PFSK-1 (cell line): ENCODE data around the gene TSPAN33.

Source experiments
- FOXP2 ChIP-seq: optimal IDR thresholded peaks from 2 replicates; pipeline ENCODE3; 2011; ENCODE audit warnings: borderline replicate concordance, control low read depth, inconsistent platforms; ENCODE audit not compliant: insufficient read depth; ENCODE audit errors: extremely low read length, extremely low read depth
- POLR2AphosphoS5 ChIP-seq: IDR thresholded peaks from 2 replicates; pipeline ENCODE4 v1.6.1; 2012; ENCODE audit warnings: low read depth, mild to moderate bottlenecking, control low read depth, low read length, moderate library complexity
- SIN3A ChIP-seq: IDR thresholded peaks from 2 replicates; pipeline ENCODE4 v1.6.1; 2012; ENCODE audit warnings: mild to moderate bottlenecking, low read length, moderate library complexity, borderline replicate concordance; ENCODE audit not compliant: insufficient read depth
- TAF1 ChIP-seq: IDR thresholded peaks from 2 replicates; pipeline ENCODE4 v1.6.1; 2012; ENCODE audit warnings: low read length, control low read depth, borderline replicate concordance; ENCODE audit not compliant: insufficient read depth
- TF ChIP-seq, protein P1 (sequence below), 2 experiments: IDR thresholded peaks; 2 replicates each; pipeline versions ENCODE4 v1.6.1 to v1.8.0; 2011 to 2012; ENCODE audit warnings: low read depth in 2 of 2, low read length in 2 of 2, control low read depth in 1 of 2, inconsistent platforms in 1 of 2, mild to moderate bottlenecking in 1 of 2, moderate library complexity in 1 of 2; ENCODE audit not compliant: insufficient read depth in 1 of 2

TSPAN33 gene

DNA sequence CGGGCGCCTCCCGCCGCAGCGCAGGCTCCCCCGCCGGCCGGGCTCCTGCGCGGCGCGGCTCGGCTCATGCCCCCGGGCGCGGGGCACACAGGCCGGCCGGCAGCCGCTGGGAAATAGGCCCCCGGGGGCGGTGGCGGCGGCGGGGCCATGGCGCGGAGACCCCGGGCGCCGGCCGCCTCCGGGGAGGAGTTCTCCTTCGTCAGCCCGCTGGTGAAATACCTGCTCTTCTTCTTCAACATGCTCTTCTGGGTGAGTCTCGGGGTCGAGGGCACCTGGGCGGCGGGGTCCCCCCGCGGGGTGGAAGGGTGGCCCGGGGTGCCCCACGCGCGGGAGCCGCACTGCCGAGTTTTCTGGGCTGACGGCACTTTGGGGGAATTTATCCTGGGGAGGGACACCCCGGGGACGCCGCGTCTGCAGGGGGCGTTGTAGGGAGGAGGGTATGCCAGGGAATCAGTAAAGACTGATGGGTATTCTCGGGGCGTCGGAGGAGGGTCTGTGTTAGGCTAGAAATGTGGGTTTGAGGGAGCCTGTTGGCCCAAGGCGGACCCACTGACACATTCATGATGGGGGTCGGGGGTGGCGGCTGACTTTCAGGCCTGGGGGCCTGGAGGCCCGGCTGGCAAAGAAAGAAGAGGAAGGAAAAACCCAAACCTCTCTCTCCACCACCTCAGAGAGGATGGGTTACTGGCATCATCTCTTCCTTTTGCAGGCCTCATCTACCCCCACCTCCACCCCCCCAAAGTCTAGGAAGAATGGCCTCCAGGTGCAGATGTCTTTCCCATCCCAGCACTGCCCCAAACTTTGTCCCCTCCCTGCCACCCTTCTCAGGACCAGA lies 544 bp downstream of the TSPAN33 start:
- TF ChIP-seq TAF1 (no peak), FOXP2 (no peak), POLR2AphosphoS5 (no peak), SIN3A (no peak)
- TF ChIP-seq, protein P1, sequence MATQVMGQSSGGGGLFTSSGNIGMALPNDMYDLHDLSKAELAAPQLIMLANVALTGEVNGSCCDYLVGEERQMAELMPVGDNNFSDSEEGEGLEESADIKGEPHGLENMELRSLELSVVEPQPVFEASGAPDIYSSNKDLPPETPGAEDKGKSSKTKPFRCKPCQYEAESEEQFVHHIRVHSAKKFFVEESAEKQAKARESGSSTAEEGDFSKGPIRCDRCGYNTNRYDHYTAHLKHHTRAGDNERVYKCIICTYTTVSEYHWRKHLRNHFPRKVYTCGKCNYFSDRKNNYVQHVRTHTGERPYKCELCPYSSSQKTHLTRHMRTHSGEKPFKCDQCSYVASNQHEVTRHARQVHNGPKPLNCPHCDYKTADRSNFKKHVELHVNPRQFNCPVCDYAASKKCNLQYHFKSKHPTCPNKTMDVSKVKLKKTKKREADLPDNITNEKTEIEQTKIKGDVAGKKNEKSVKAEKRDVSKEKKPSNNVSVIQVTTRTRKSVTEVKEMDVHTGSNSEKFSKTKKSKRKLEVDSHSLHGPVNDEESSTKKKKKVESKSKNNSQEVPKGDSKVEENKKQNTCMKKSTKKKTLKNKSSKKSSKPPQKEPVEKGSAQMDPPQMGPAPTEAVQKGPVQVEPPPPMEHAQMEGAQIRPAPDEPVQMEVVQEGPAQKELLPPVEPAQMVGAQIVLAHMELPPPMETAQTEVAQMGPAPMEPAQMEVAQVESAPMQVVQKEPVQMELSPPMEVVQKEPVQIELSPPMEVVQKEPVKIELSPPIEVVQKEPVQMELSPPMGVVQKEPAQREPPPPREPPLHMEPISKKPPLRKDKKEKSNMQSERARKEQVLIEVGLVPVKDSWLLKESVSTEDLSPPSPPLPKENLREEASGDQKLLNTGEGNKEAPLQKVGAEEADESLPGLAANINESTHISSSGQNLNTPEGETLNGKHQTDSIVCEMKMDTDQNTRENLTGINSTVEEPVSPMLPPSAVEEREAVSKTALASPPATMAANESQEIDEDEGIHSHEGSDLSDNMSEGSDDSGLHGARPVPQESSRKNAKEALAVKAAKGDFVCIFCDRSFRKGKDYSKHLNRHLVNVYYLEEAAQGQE (IDR thresholded peaks at IDR 0.05; ENCODE audit: insufficient read depth in 1 of 2, low read depth in 2 of 2, low read length in 2 of 2), result no peak

DNA sequence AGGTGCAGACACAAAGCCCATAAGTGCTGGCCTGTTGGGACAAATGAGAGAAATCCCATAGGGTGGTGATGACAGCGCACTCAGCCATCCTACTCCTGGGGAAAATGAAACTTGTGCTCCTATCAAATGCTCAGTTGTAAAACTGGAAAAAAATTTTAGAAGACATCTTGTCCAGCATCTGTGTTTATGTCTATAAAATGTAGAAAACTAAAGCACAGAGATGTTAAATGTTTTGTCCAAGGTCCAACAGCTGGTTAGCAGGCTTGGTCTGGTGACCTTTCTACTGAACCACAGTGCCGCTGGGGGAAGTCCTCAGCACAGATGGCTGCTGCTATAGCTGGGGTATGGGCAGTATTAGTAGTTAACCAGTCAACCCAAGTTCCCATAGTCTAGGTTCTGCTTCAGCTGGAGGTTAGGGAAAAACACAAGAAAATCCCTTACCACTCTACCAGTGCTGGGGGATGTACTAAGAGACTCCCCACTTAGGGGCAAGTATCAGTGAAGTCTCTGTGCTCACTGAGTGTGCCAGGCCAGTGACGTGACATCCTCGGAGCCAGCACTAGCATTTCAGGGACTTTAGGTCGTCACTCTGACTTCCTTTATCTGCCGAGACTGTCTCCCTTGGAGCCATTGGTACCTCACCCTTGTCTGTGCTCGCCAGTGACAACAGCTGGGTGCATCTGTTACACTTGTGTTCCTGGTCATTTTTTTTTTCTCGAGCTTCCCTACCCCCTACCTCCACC lies 1.9 kb downstream of the TSPAN33 start:
- no peak for TF ChIP-seq SIN3A

DNA sequence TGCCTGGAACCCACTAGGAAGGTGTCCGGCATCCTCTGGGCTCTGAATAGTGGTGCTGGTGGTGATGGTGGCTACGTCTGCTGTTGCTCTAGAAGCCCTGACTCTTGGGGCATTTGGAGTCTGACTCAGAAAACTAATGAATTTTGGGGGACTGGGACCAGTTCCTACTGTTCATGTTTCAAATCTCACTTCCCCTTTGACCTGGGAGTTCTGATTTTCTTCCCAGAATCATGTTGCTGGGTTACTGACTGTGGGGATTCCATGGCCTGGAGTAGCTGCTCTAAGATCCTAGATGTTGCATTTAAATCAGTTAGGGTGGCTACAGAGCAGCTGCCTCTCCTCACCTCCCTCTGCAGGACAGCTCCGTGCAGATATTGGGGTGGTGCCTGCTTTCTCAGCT lies 3.2 kb downstream of the TSPAN33 start:
- TF ChIP-seq POLR2AphosphoS5 (no peak), FOXP2 (no peak), TAF1 (no peak), SIN3A (no peak)
- TF ChIP-seq, protein P1 (IDR thresholded peaks at IDR 0.05; ENCODE audit: insufficient read depth in 1 of 2, low read depth in 2 of 2, low read length in 2 of 2), result no peak

DNA sequence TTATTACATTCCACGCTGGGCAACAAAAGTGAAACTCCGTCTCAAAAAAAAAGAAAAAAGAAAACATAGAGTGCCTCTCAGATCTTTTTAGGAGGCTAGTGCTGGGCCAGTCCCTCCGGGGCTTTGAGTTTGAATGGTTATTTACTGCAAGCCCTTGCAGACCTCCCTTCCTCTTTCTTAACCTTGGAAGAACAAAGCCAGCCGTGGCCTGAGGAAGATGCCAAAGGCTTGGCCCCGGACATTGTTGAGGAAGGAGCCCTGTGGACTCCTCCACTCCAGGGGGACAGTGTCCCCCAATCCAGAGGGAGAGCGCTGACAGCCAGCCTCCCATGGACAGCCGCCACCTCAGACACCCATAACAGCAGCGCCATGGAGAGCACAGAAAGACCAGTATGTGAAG lies 5.0 kb downstream of the TSPAN33 start:
- TF ChIP-seq POLR2AphosphoS5 (no peak), TAF1 (no peak), SIN3A (no peak), FOXP2 (no peak)
- TF ChIP-seq, protein P1 (IDR thresholded peaks at IDR 0.05; ENCODE audit: insufficient read depth in 1 of 2, low read depth in 2 of 2, low read length in 2 of 2), result no peak

DNA sequence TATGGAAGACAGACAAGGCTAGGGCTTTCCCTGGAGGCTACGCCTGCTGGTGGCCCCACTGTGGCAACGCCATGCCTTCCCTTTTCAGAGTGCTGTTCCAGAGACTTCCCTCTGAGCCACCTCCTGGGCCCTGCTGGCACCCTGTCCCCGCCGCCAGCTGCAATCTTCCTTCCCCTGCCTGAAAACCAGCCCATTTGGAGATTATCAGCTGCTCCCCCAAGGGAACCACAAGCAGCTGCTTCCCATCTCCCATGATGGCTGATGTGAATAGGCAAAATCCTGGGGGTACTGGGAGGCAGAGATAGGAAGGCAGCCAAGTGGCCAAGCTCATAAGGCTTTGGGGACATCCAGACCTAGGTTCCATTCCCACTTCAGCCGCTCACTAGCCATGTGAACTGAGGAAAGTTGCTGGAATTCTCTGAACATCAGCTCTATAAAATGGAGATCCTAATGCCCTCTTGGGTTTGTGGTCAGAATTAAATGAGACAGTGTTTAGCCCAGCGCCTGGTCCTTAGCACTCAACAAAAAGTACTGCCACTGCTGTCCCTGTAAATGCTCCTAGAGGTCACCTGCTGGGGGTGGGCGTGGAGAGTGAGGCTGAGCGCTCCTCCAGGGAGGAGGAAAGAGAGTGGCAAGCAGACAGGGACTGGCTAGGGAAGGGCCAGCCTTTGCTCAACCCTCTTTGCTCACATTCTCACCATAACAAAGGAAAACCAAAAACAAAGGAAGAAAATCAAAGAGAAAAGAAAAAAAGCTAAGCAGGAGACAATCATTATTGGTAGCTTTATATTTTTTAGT lies 5.9 kb downstream of the TSPAN33 start:
- TF ChIP-seq TAF1, result no peak
- no peak for TF ChIP-seq POLR2AphosphoS5
- TF ChIP-seq, protein P1 (IDR thresholded peaks at IDR 0.05; ENCODE audit: insufficient read depth in 1 of 2, low read depth in 2 of 2, low read length in 2 of 2), result no peak
- no peak for TF ChIP-seq FOXP2
- no peak for TF ChIP-seq SIN3A
